HEK293 (cell line): ENCODE measurements around the gene UNC5CL.

ENCODE experiments used
- CTCF ChIA-PET: fragments of 350-600 bp; formaldehyde crosslinking; extraction: SDS; loops from one replicate; lab custom pipeline; 2021; ENCODE audit warnings: antibody characterized with exemption; lab: Yijun Ruan, JAX
- POLR2A ChIA-PET: fragments of 300-600 bp; formaldehyde crosslinking; extraction: SDS; loops from one replicate; lab custom pipeline; 2020; ENCODE audit warnings: antibody characterized with exemption, inconsistent platforms; lab: Yijun Ruan, JAX
- H3K27ac ChIP-seq: fragments of 200-500 bp; sonication (Bioruptor generic); 2 replicates; pipeline ENCODE4 v1.5.1; 2014; ENCODE audit warnings: low read depth, low read length, control low read depth, inconsistent platforms; ENCODE audit errors: extremely low read depth
- H3K36me3 ChIP-seq, 2 experiments: fragments of 200-500 bp in 1 of 2; sonication (Bioruptor generic) in 1 of 2; 1 replicate in 1 of 2; 2 replicates in 1 of 2; pipeline ENCODE4 v1.5.1; 2014 to 2017; ENCODE audit warnings: inconsistent platforms in 2 of 2, low read length in 2 of 2; ENCODE audit not compliant: control insufficient read depth in 2 of 2, insufficient read depth in 1 of 2
- H3K4me1 ChIP-seq: fragments of 200-500 bp; sonication (Bioruptor generic); 2 replicates; pipeline ENCODE4 v1.5.1; 2014; ENCODE audit warnings: mild to moderate bottlenecking, low read length, inconsistent platforms; ENCODE audit not compliant: control insufficient read depth, insufficient read depth
- H3K4me3 ChIP-seq: 2 replicates; pipeline ENCODE4 v1.5.1; 2011; ENCODE audit warnings: low read depth, mild to moderate bottlenecking, control low read depth, low read length, moderate library complexity
- H3K9me3 ChIP-seq: fragments of 200-500 bp; sonication (Bioruptor generic); 2 replicates; pipeline ENCODE4 v1.5.1; 2014; ENCODE audit warnings: low read depth, low read length, inconsistent platforms; ENCODE audit not compliant: control insufficient read depth, insufficient read depth
- EGR2 ChIP-seq: fragments of 450-650 bp; formaldehyde crosslinking; IDR thresholded peaks from 2 replicates; pipeline ENCODE4 v1.5.1; 2016; ENCODE audit warnings: low read depth, missing biosample characterization, missing genetic modification characterization
- INSM2 ChIP-seq: fragments of 450-650 bp; formaldehyde crosslinking; IDR thresholded peaks from 2 replicates; pipeline ENCODE4 v1.5.1; 2016; ENCODE audit warnings: missing biosample characterization, missing genetic modification characterization
- KLF9 ChIP-seq: fragments of 450-650 bp; formaldehyde crosslinking; IDR thresholded peaks from 2 replicates; pipeline ENCODE4 v1.5.1; 2016; ENCODE audit warnings: missing biosample characterization, missing genetic modification characterization, low read depth
- MYNN ChIP-seq: fragments of 450-650 bp; formaldehyde crosslinking; IDR thresholded peaks from 2 replicates; pipeline ENCODE4 v1.5.1; 2016; ENCODE audit warnings: missing biosample characterization, missing genetic modification characterization, borderline replicate concordance
- SCRT2 ChIP-seq: fragments of 450-650 bp; formaldehyde crosslinking; IDR thresholded peaks from 2 replicates; pipeline ENCODE4 v1.5.1; 2016; ENCODE audit warnings: missing biosample characterization, missing genetic modification characterization
- TCF7L2 ChIP-seq: IDR thresholded peaks from 2 replicates; pipeline ENCODE4 v1.6.1; 2011; ENCODE audit warnings: low read depth, mild to moderate bottlenecking, inconsistent platforms, low read length, moderate library complexity, borderline replicate concordance
- ZBTB44 ChIP-seq: fragments of 450-650 bp; IDR thresholded peaks from 2 replicates; pipeline ENCODE4 v1.5.1; 2018; ENCODE audit warnings: missing biosample characterization, mild to moderate bottlenecking, missing genetic modification characterization
- ZBTB7A ChIP-seq: fragments of 450-650 bp; formaldehyde crosslinking; IDR thresholded peaks from 2 replicates; pipeline ENCODE4 v1.5.1; 2016; ENCODE audit warnings: low read depth, missing biosample characterization, missing genetic modification characterization
- ZFHX2 ChIP-seq: fragments of 450-650 bp; formaldehyde crosslinking; conservative IDR thresholded peaks from 2 replicates; pipeline ENCODE4 v1.5.1; 2016; ENCODE audit warnings: missing biosample characterization, missing genetic modification characterization
- ZNF157 ChIP-seq: fragments of 450-650 bp; formaldehyde crosslinking; IDR thresholded peaks from 2 replicates; pipeline ENCODE4 v1.5.1; 2016; ENCODE audit warnings: missing biosample characterization, missing genetic modification characterization
- ZNF292 ChIP-seq: fragments of 450-650 bp; formaldehyde crosslinking; IDR thresholded peaks from 2 replicates; pipeline ENCODE4 v1.5.1; 2016; ENCODE audit warnings: low read depth, missing biosample characterization, missing genetic modification characterization, borderline replicate concordance
- ZNF311 ChIP-seq: fragments of 450-650 bp; formaldehyde crosslinking; IDR thresholded peaks from 2 replicates; pipeline ENCODE4 v1.5.1; 2017; ENCODE audit warnings: missing biosample characterization, missing genetic modification characterization, borderline replicate concordance
- ZNF561 ChIP-seq: fragments of 450-650 bp; IDR thresholded peaks from 2 replicates; pipeline ENCODE4 v1.5.1; 2018; ENCODE audit warnings: missing biosample characterization, missing genetic modification characterization, borderline replicate concordance
- ZNF677 ChIP-seq: fragments of 450-650 bp; IDR thresholded peaks from 2 replicates; pipeline ENCODE4 v1.5.0; 2018; ENCODE audit warnings: missing biosample characterization, mild to moderate bottlenecking, missing genetic modification characterization, moderate library complexity
- ZNF837 ChIP-seq: fragments of 450-650 bp; formaldehyde crosslinking; IDR thresholded peaks from 2 replicates; pipeline ENCODE4 v1.5.1; 2016; ENCODE audit warnings: missing biosample characterization, missing genetic modification characterization
- TF ChIP-seq, protein P1 (sequence below): IDR thresholded peaks from 2 replicates; pipeline ENCODE4 v1.6.1; 2011; ENCODE audit warnings: mild to moderate bottlenecking, low read depth, low read length, borderline replicate concordance
- TF ChIP-seq, protein P2 (sequence below): fragments of 450-650 bp; formaldehyde crosslinking; IDR thresholded peaks from 2 replicates; pipeline ENCODE4 v1.5.1; 2016; ENCODE audit warnings: missing biosample characterization, missing genetic modification characterization
- TF ChIP-seq, protein P3 (sequence below): fragments of 450-650 bp; formaldehyde crosslinking; IDR thresholded peaks from 2 replicates; pipeline ENCODE4 v1.5.1; 2017; ENCODE audit warnings: missing biosample characterization, missing genetic modification characterization

Gene UNC5CL

DNA sequence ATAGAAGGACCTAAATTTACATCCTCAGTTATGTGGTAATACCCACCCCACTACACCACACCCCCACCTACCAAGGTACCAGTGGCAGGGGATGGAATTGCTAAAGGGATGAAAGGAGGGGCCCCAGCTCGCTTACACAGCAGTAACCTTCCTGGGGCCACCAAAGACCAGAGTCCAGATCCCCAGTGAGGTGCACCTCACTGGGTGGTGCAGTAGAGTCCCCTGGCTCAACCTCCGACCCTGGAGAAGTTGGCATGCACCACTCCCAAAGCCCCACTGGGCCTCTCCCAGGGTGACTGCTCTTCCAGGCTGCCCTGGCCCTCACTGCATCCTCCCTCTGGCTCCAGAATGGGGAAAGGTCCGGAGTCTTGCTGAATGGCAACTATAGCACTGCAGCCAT is 816 bp downstream of the UNC5CL start (continued):
- TF ChIP-seq, protein P1, sequence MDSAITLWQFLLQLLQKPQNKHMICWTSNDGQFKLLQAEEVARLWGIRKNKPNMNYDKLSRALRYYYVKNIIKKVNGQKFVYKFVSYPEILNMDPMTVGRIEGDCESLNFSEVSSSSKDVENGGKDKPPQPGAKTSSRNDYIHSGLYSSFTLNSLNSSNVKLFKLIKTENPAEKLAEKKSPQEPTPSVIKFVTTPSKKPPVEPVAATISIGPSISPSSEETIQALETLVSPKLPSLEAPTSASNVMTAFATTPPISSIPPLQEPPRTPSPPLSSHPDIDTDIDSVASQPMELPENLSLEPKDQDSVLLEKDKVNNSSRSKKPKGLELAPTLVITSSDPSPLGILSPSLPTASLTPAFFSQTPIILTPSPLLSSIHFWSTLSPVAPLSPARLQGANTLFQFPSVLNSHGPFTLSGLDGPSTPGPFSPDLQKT = no peak
- TF ChIP-seq, protein P2, sequence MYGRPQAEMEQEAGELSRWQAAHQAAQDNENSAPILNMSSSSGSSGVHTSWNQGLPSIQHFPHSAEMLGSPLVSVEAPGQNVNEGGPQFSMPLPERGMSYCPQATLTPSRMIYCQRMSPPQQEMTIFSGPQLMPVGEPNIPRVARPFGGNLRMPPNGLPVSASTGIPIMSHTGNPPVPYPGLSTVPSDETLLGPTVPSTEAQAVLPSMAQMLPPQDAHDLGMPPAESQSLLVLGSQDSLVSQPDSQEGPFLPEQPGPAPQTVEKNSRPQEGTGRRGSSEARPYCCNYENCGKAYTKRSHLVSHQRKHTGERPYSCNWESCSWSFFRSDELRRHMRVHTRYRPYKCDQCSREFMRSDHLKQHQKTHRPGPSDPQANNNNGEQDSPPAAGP (tag by site-specific recombination) = no peak
- TF ChIP-seq KLF9 (tag by site-specific recombination) = no peak
- no peak for TF ChIP-seq ZNF837 (tag by site-specific recombination)
- TF ChIP-seq ZNF561 (tag by site-specific recombination) = no peak
- no peak for TF ChIP-seq ZNF157 (tag by site-specific recombination)
- TF ChIP-seq TCF7L2 = no peak

GRCh38 chr6:41037107-41037900 is 1.7 kb downstream of the UNC5CL start:
- CTCF ChIA-PET = interaction anchor here (0.7 to 8.3 kb wide), 13 partner anchors 9 to 1689 kb away, joined by 3 to 146 read pairs (median 4); partner anchors contain the start of genes APOBEC2 and NFYA
- no peaks in the 10 kb centered on the region for H3K36me3 ChIP-seq
- H3K9me3 ChIP-seq = no peaks in the 10 kb centered on the region
- no peak for TF ChIP-seq ZNF677
- TF ChIP-seq SCRT2 (tag by site-specific recombination) = no peak
- TF ChIP-seq ZBTB7A (tag by site-specific recombination) = no peak
- TF ChIP-seq ZBTB44 (tag by site-specific recombination) = no peak
- no peak for TF ChIP-seq INSM2 (tag by site-specific recombination)
- TF ChIP-seq, protein P3, sequence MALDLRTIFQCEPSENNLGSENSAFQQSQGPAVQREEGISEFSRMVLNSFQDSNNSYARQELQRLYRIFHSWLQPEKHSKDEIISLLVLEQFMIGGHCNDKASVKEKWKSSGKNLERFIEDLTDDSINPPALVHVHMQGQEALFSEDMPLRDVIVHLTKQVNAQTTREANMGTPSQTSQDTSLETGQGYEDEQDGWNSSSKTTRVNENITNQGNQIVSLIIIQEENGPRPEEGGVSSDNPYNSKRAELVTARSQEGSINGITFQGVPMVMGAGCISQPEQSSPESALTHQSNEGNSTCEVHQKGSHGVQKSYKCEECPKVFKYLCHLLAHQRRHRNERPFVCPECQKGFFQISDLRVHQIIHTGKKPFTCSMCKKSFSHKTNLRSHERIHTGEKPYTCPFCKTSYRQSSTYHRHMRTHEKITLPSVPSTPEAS = no peak
- TF ChIP-seq ZNF292 = no peak
- TF ChIP-seq MYNN (tag by site-specific recombination) = no peak
- no peak overlapping the region for H3K27ac ChIP-seq
- POLR2A ChIA-PET = interaction anchor here (0.9 to 1.2 kb wide), 2 partner anchors 18 to 35 kb away, joined by 3 to 4 read pairs; partner anchors contain the start of genes NFYA and OARD1
- H3K4me1 ChIP-seq = no peaks in the 10 kb centered on the region
- no peak overlapping the region for H3K4me3 ChIP-seq

DNA sequence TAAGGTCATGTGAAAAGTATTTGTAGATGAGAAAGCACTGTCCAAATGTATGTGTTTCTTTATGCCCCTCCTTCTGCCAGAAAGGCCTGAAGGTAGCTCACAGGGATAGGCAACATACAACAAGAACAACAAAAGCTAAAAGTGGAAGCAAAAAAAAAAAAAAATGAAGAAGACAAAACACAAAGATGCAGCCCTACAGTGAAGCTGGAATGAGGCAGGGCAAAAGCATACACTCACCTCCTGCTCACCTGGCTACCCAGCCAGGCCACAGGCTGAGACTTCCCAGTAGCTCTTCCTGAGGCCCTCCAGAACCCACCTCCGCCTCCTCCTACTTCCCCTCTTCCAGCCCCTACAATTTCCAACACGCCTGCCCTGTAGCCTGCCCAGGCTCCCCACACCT is 2.4 kb downstream of the UNC5CL start:
- Histone ChIP-seq H3K4me3 (no peak overlapping the region), H3K4me1 (no peaks in the 10 kb centered on the region), H3K36me3 (no peaks in the 10 kb centered on the region), H3K9me3 (no peaks in the 10 kb centered on the region), H3K27ac (no peak overlapping the region)
- TF ChIP-seq ZFHX2 (tag by site-specific recombination) = peak; percentile 35; the same call in 1 of the 2 replicates
- TF ChIP-seq ZNF311 (tag by site-specific recombination) = no peak
- 0 out of 2 replicates have a peak, but pooled peaks have one; percentile 43 for TF ChIP-seq EGR2
- ChIA-PET POLR2A (interaction anchor here (1.2 kb wide), 1 partner anchor 36 kb away, joined by 3 read pairs; the partner anchor contains the start of genes NFYA and OARD1), CTCF (interaction anchor here (0.6 to 8.3 kb wide), 14 partner anchors 10 to 1143 kb away, joined by 3 to 146 read pairs (median 4); partner anchors contain the start of gene APOBEC2)
